Activated CD8-positive, alpha-beta memory T cell treated with anti-CD3 and anti-CD28 coated beads, Interleukin-2, amount 50 U/mL, for 48 hours (primary cell): ENCODE measurements around the gene MVB12B.
"Not testable (repeated sequence)": the region's sequence is repeated elsewhere in the genome, so short reads cannot be mapped to it uniquely, and the experiment has no call there.

ENCODE experiments used
- DNase-seq: peaks from one replicate; pipeline ENCODE4 v3.0.0-alpha.2; 2020

The MVB12B gene

GRCh38 chr9:126457890-126458289 lies 131.3 kb downstream of the MVB12B start:
- DNase-seq = peak; percentile 17

GRCh38 chr9:126459126-126459525 lies 132.5 kb downstream of the MVB12B start:
- peak; percentile 37 for DNase-seq

GRCh38 chr9:126459546-126459945 lies 132.9 kb downstream of the MVB12B start:
- no peak for DNase-seq

GRCh38 chr9:126459965-126460843 lies 133.6 kb downstream of the MVB12B start:
- DNase-seq = peak; percentile 25

- DNase-seq = peak; percentile 35
Observed at GRCh38 chr9:126461029-126461428, 134.4 kb downstream of the MVB12B start.

- peak; percentile 7 for DNase-seq
Observed at GRCh38 chr9:126461608-126462007, 135.0 kb downstream of the MVB12B start.

GRCh38 chr9:126462617-126463016 lies 136.0 kb downstream of the MVB12B start:
- DNase-seq = no peak

GRCh38 chr9:126463426-126463825 lies 136.8 kb downstream of the MVB12B start:
- DNase-seq = no peak

- DNase-seq = no peak
Observed at GRCh38 chr9:126464694-126465441, 138.2 kb downstream of the MVB12B start.

- DNase-seq = no peak
Observed at GRCh38 chr9:126465977-126466376, 139.3 kb downstream of the MVB12B start.

- no peak for DNase-seq
Observed at GRCh38 chr9:126468141-126468825, 141.7 kb downstream of the MVB12B start.

- no peak for DNase-seq
Observed at GRCh38 chr9:126470241-126470993, 143.8 kb downstream of the MVB12B start.

- peak; percentile 86 for DNase-seq
Observed at GRCh38 chr9:126471084-126471624, 144.5 kb downstream of the MVB12B start.

GRCh38 chr9:126472198-126472947 lies 145.7 kb downstream of the MVB12B start:
- DNase-seq = no peak

- DNase-seq = no peak
Observed at GRCh38 chr9:126472948-126473298, 146.3 kb downstream of the MVB12B start.

- DNase-seq = no peak
Observed at GRCh38 chr9:126474206-126474765, 147.7 kb downstream of the MVB12B start.

- DNase-seq = no peak
Observed at GRCh38 chr9:126474786-126475485, 148.3 kb downstream of the MVB12B start.

- DNase-seq = no peak
Observed at GRCh38 chr9:126475933-126476555, 149.4 kb downstream of the MVB12B start.

GRCh38 chr9:126477432-126477831 lies 150.8 kb downstream of the MVB12B start:
- not testable (repeated sequence) for DNase-seq
